Panc1 (cell line): ENCODE results near the gene DBP. TPM values are rescaled to one million over a fixed set of nuclear protein-coding genes. Genes with fewer than 3 reads are reported as not detected.
A peak's percentile ranks its signal among the peaks of the same experiment; 100 is the strongest.

Experiments
- ATAC-seq: fragments of 200-7000 bp; cut with Tn5 transposase; 2 replicates; pipeline ENCODE4 v1.9.1; 2020; ENCODE audit warnings: mild to moderate bottlenecking, moderate library complexity
- BruUV-seq: library from RNA; stranded (reverse); fragments of 400-500 nt; replicated peaks from 2 replicates; lab custom pipeline; 2021; lab: Mats Ljungman, UMichigan
- CTCF ChIA-PET: fragments of 300-600 bp; sonication (Branson Sonifier 250); formaldehyde crosslinking; loops from one replicate; lab custom pipeline; 2022; ENCODE audit warnings: antibody characterized with exemption; lab: Charles Lee
- POLR2A ChIA-PET: fragments of 300-600 bp; sonication (Branson Sonifier 250); formaldehyde crosslinking; loops from one replicate; lab custom pipeline; 2022; ENCODE audit warnings: antibody characterized with exemption; lab: Charles Lee
- DNase-seq: peaks from one replicate; pipeline ENCODE4 v3.0.0-alpha.2; 2010; ENCODE audit warnings: low read depth, low spot score
- H3K27ac ChIP-seq: 2 replicates; pipeline ENCODE4 v1.5.1; 2011; ENCODE audit warnings: mild to moderate bottlenecking, low read length, inconsistent platforms
- H3K27me3 ChIP-seq: fragments of 200-500 bp; sonication (Bioruptor generic); 2 replicates; pipeline ENCODE4 v1.6.0; 2014; ENCODE audit warnings: low read length, inconsistent platforms; ENCODE audit not compliant: control insufficient read depth, insufficient read depth
- H3K36me3 ChIP-seq: fragments of 200-500 bp; sonication (Bioruptor generic); 2 replicates; pipeline ENCODE4 v1.5.1; 2014; ENCODE audit warnings: inconsistent platforms, mild to moderate bottlenecking, low read length, moderate library complexity; ENCODE audit not compliant: control insufficient read depth, insufficient read depth
- H3K4me1 ChIP-seq: 2 replicates; pipeline ENCODE4 v1.5.1; 2011; ENCODE audit warnings: inconsistent platforms, mild to moderate bottlenecking, low read length, moderate library complexity; ENCODE audit not compliant: control insufficient read depth, insufficient read depth
- H3K4me3 ChIP-seq, 2 experiments: 2 replicates each; pipeline ENCODE4 v1.5.1; 2011 to 2012; ENCODE audit warnings: low read depth in 2 of 2, low read length in 2 of 2, mild to moderate bottlenecking in 2 of 2, inconsistent platforms in 1 of 2, moderate library complexity in 1 of 2
- H3K9me3 ChIP-seq: fragments of 200-500 bp; sonication (Bioruptor generic); 2 replicates; pipeline ENCODE4 v1.5.1; 2014; ENCODE audit warnings: low read depth, mild to moderate bottlenecking, inconsistent platforms, low read length, moderate library complexity; ENCODE audit not compliant: control insufficient read depth, insufficient read depth
- CTCF ChIP-seq: fragments of 450-650 bp; IDR thresholded peaks from 2 replicates; pipeline ENCODE4 v1.5.1; 2017; ENCODE audit warnings: mild to moderate bottlenecking
- POLR2AphosphoS5 ChIP-seq: IDR thresholded peaks from 2 replicates; pipeline ENCODE4 v1.6.1; 2012; ENCODE audit warnings: mild to moderate bottlenecking, low read depth, low read length, moderate library complexity
- REST ChIP-seq, 2 experiments: IDR thresholded peaks; 2 replicates each; pipeline ENCODE4 v1.6.1; 2011 to 2012; ENCODE audit warnings: low read depth in 2 of 2, control low read depth in 1 of 2, low read length in 1 of 2, mild to moderate bottlenecking in 1 of 2, moderate library complexity in 1 of 2; ENCODE audit not compliant: insufficient read depth in 1 of 2
- SIN3A ChIP-seq: IDR thresholded peaks from 2 replicates; pipeline ENCODE4 v1.6.1; 2012; ENCODE audit warnings: low read depth, mild to moderate bottlenecking, low read length, moderate library complexity, borderline replicate concordance; ENCODE audit not compliant: insufficient read depth
- TCF7L2 ChIP-seq: IDR thresholded peaks from 2 replicates; pipeline ENCODE4 v1.6.1; 2011; ENCODE audit warnings: mild to moderate bottlenecking, low read depth, low read length, inconsistent platforms
- in situ Hi-C: cut with HindIII; loops from 2 replicates; pipeline ENCODE4 v1.10.0; 2016; ENCODE audit warnings: low sequenced_read_pairs, low pct_unique_long_range_greater_than_20kb
- intact Hi-C: fragments of 100-400 bp; cut with micrococcal nuclease; formaldehyde crosslinking; loops from one replicate; pipeline ENCODE4 v1.10.0; 2022; ENCODE audit not compliant: unreplicated experiment
- total RNA-seq: library from RNA; stranded (reverse); gene quantifications from one replicate; pipeline ENCODE4 v1.2.1, GENCODE V29; 2021; ENCODE audit not compliant: unreplicated experiment

Gene DBP
- total RNA-seq, 1 experiment from 2014 or later, result 7.4 TPM

GRCh38 chr19:48634424-48635262 is 2.5 kb downstream of the DBP start:
- no peaks in the 10 kb centered on the region; the same call in 1 of the 2 replicates for H3K36me3 ChIP-seq

GRCh38 chr19:48634036-48634342 is 3.2 kb downstream of the DBP start:
- ATAC-seq (no peak), DNase-seq (no peak)
- Histone ChIP-seq H3K27me3 (no peaks in the 10 kb centered on the region), H3K4me3 (peak overlapping the region; percentile 10 to 52), H3K4me1 (peaks cover 28% of the 10 kb centered on the region), H3K9me3 (no peaks in the 10 kb centered on the region), H3K36me3 (no peaks in the 10 kb centered on the region; the same call in 1 of the 2 replicates), H3K27ac (peak overlapping the region; percentile 96)
- in situ Hi-C loops (no loop called here), intact Hi-C loops (no loop called here)
- no peak for TF ChIP-seq CTCF
- TF ChIP-seq REST (IDR thresholded peaks at IDR 0.05; ENCODE audit: insufficient read depth in 1 of 2, low read depth in 2 of 2, low read length in 1 of 2), result no peak
- no peak for TF ChIP-seq SIN3A
- no peak for TF ChIP-seq POLR2AphosphoS5
- TF ChIP-seq TCF7L2, result no peak
- POLR2A ChIA-PET, result no interaction called here
- BruUV-seq, result no TSS peak
- CTCF ChIA-PET, result no interaction called here

More at GRCh38 chr19:48634424-48635262, 2.5 kb downstream of the DBP start:
- TF ChIP-seq POLR2AphosphoS5, result peak; percentile 64
- no peak for TF ChIP-seq REST (IDR thresholded peaks at IDR 0.05; ENCODE audit: insufficient read depth in 1 of 2, low read depth in 2 of 2, low read length in 1 of 2)
- CTCF ChIA-PET, result no interaction called here
- Histone ChIP-seq H3K27me3 (no peaks in the 10 kb centered on the region), H3K27ac (peak overlapping the region; percentile 96), H3K4me3 (peak overlapping the region; percentile 22 to 52), H3K9me3 (no peaks in the 10 kb centered on the region), H3K4me1 (peaks cover 28% of the 10 kb centered on the region)
- in situ Hi-C loops, result no loop called here
- intact Hi-C loops, result no loop called here
- BruUV-seq, result no TSS peak
- DNase-seq (no peak), ATAC-seq (peak; percentile 53)
- POLR2A ChIA-PET, result no interaction called here
